Ishikawa (cell line): Measurements from ENCODE around the gene ARID2.

Source experiments
- CEBPB ChIP-seq: IDR thresholded peaks from 2 replicates; pipeline ENCODE4 v1.6.1; 2012
- CREB1 ChIP-seq: IDR thresholded peaks from 2 replicates; pipeline ENCODE4 v1.6.1; 2012; ENCODE audit warnings: low read depth
- EGR1 ChIP-seq: IDR thresholded peaks from 2 replicates; pipeline ENCODE4 v1.6.1; 2012
- EP300 ChIP-seq: IDR thresholded peaks from 2 replicates; pipeline ENCODE4 v1.6.1; 2012; ENCODE audit warnings: borderline replicate concordance
- FOXM1 ChIP-seq: IDR thresholded peaks from 2 replicates; pipeline ENCODE4 v1.6.1; 2012; ENCODE audit warnings: low read depth, borderline replicate concordance
- RAD21 ChIP-seq: IDR thresholded peaks from 2 replicates; pipeline ENCODE4 v1.6.1; 2012; ENCODE audit warnings: low read depth
- TAF1 ChIP-seq: IDR thresholded peaks from 2 replicates; pipeline ENCODE4 v1.6.1; 2012; ENCODE audit warnings: low read depth, mild to moderate bottlenecking
- TCF12 ChIP-seq: IDR thresholded peaks from 2 replicates; pipeline ENCODE4 v1.6.1; 2012; ENCODE audit warnings: low read depth
- TEAD4 ChIP-seq: IDR thresholded peaks from 2 replicates; pipeline ENCODE4 v1.6.1; 2012
- USF1 ChIP-seq: IDR thresholded peaks from 2 replicates; pipeline ENCODE4 v1.6.1; 2012
- YY1 ChIP-seq: IDR thresholded peaks from 2 replicates; pipeline ENCODE4 v1.6.1; 2012; ENCODE audit warnings: low read depth
- ZBTB7A ChIP-seq: IDR thresholded peaks from 2 replicates; pipeline ENCODE4 v1.6.1; 2012; ENCODE audit warnings: low read depth
- TF ChIP-seq, protein P1 (sequence below): IDR thresholded peaks from 2 replicates; pipeline ENCODE4 v1.6.1; 2012; ENCODE audit warnings: low read depth, mild to moderate bottlenecking
- TF ChIP-seq, protein P2 (sequence below): IDR thresholded peaks from 2 replicates; pipeline ENCODE4 v1.6.1; 2012

- TF ChIP-seq EP300 (no peak), TEAD4 (no peak), RAD21 (no peak), FOXM1 (no peak), CREB1 (no peak), TAF1 (no peak), EGR1 (no peak), YY1 (no peak), CEBPB (no peak), USF1 (no peak), ZBTB7A (no peak), TCF12 (no peak)
- TF ChIP-seq, protein P1, sequence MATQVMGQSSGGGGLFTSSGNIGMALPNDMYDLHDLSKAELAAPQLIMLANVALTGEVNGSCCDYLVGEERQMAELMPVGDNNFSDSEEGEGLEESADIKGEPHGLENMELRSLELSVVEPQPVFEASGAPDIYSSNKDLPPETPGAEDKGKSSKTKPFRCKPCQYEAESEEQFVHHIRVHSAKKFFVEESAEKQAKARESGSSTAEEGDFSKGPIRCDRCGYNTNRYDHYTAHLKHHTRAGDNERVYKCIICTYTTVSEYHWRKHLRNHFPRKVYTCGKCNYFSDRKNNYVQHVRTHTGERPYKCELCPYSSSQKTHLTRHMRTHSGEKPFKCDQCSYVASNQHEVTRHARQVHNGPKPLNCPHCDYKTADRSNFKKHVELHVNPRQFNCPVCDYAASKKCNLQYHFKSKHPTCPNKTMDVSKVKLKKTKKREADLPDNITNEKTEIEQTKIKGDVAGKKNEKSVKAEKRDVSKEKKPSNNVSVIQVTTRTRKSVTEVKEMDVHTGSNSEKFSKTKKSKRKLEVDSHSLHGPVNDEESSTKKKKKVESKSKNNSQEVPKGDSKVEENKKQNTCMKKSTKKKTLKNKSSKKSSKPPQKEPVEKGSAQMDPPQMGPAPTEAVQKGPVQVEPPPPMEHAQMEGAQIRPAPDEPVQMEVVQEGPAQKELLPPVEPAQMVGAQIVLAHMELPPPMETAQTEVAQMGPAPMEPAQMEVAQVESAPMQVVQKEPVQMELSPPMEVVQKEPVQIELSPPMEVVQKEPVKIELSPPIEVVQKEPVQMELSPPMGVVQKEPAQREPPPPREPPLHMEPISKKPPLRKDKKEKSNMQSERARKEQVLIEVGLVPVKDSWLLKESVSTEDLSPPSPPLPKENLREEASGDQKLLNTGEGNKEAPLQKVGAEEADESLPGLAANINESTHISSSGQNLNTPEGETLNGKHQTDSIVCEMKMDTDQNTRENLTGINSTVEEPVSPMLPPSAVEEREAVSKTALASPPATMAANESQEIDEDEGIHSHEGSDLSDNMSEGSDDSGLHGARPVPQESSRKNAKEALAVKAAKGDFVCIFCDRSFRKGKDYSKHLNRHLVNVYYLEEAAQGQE, result no peak
- TF ChIP-seq, protein P2, sequence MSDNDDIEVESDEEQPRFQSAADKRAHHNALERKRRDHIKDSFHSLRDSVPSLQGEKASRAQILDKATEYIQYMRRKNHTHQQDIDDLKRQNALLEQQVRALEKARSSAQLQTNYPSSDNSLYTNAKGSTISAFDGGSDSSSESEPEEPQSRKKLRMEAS, result no peak
Measured at GRCh38 chr12:45831590-45831989, 102.1 kb downstream of the ARID2 start.
